Fibroblast of lung (primary cell): ENCODE results near the gene OSTN. TPM values are rescaled to one million over a fixed set of nuclear protein-coding genes. Genes with fewer than 3 reads are reported as not detected.

Source experiments
- DNase-seq, 2 donors: peaks; one replicate each; pipeline versions ENCODE4 v3.0.0 to v3.0.0-alpha.2; 2010; ENCODE audit warnings: low read depth in 2 of 2
- H2AFZ ChIP-seq: 2 replicates; pipeline ENCODE4 v1.5.1; 2012; ENCODE audit warnings: low read length, control low read depth, inconsistent platforms
- H3K27ac ChIP-seq: 2 replicates; pipeline ENCODE4 v1.5.1; 2011; ENCODE audit warnings: low read length, control low read depth; ENCODE audit not compliant: insufficient read depth
- H3K27me3 ChIP-seq: 2 replicates; pipeline ENCODE4 v1.5.1; 2011; ENCODE audit warnings: mild to moderate bottlenecking, low read length; ENCODE audit not compliant: control insufficient read depth, insufficient read depth
- H3K36me3 ChIP-seq: 2 replicates; pipeline ENCODE4 v1.5.1; 2011; ENCODE audit warnings: low read length; ENCODE audit not compliant: control insufficient read depth, insufficient read depth
- H3K4me1 ChIP-seq: 2 replicates; pipeline ENCODE4 v1.5.1; 2011; ENCODE audit warnings: low read length; ENCODE audit not compliant: control insufficient read depth, insufficient read depth; ENCODE audit errors: extremely low read depth
- H3K4me2 ChIP-seq: 2 replicates; pipeline ENCODE4 v1.5.1; 2011; ENCODE audit warnings: low read length, control low read depth; ENCODE audit not compliant: insufficient read depth; ENCODE audit errors: extremely low read depth
- H3K4me3 ChIP-seq, 4 experiments: fragments of 200-600 bp in 1 of 4; sonication (generic) in 1 of 4; replicated peaks in 1 of 4; 2 replicates each; pipeline ENCODE4 v1.5.1; 2011 to 2016; ENCODE audit warnings: low read length in 4 of 4, low read depth in 3 of 4, mild to moderate bottlenecking in 3 of 4, control low read depth in 2 of 4, inconsistent platforms in 1 of 4, mixed read lengths in 1 of 4; ENCODE audit not compliant: insufficient read depth in 1 of 4; ENCODE audit errors: control extremely low read depth in 1 of 4
- H3K79me2 ChIP-seq: 2 replicates; pipeline ENCODE4 v1.5.1; 2012; ENCODE audit warnings: mild to moderate bottlenecking, low read length, inconsistent platforms; ENCODE audit not compliant: control insufficient read depth, insufficient read depth
- H3K9ac ChIP-seq: 2 replicates; pipeline ENCODE4 v1.5.1; 2011; ENCODE audit warnings: mild to moderate bottlenecking, low read length, control low read depth; ENCODE audit not compliant: insufficient read depth
- H3K9me3 ChIP-seq: 2 replicates; pipeline ENCODE4 v1.5.1; 2012; ENCODE audit warnings: low read depth, low read length; ENCODE audit not compliant: control insufficient read depth, insufficient read depth
- H4K20me1 ChIP-seq: 2 replicates; pipeline ENCODE4 v1.5.1; 2011; ENCODE audit warnings: low read length; ENCODE audit not compliant: control insufficient read depth, insufficient read depth; ENCODE audit errors: extremely low read depth
- CTCF ChIP-seq, 2 donors: IDR thresholded peaks in 1 of 2; conservative IDR thresholded peaks in 1 of 2; 1 replicate in 1 of 2; 2 replicates in 1 of 2; pipeline ENCODE4 v1.5.1; 2011 to 2012; ENCODE audit warnings: low read length in 2 of 2, control low read depth in 1 of 2, inconsistent platforms in 1 of 2, low read depth in 1 of 2, mild to moderate bottlenecking in 1 of 2
- EZH2 ChIP-seq: IDR thresholded peaks from 2 replicates; pipeline ENCODE4 v1.5.1; 2012; ENCODE audit warnings: low read length, control low read depth, mild to moderate bottlenecking; ENCODE audit errors: missing control alignments
- polyA plus RNA-seq, 2 donors: library from polyadenylated mRNA; depleted of rRNA in 1 of 2; stranded (reverse) in 1 of 2; unstranded in 1 of 2; fragments of >200 nt; gene quantifications; 2 replicates each; pipeline ENCODE4 v1.2.1, GENCODE V29; 2011 to 2012; ENCODE audit warnings: missing spikeins in 1 of 2
- total RNA-seq: library from RNA; depleted of rRNA; stranded (reverse); fragments of >200 nt; gene quantifications from 2 replicates; pipeline ENCODE4 v1.2.1, GENCODE V29; 2014

Gene OSTN
- total and polyA plus RNA-seq, 2 donors (not counting 1 experiment from before 2014, with no cell fraction given): 0.34 to 31.9 TPM

GRCh38 chr3:191294291-191294690 lies 95.2 kb downstream of the OSTN start:
- Histone ChIP-seq H3K4me2 (no peak overlapping the region), H3K9ac (no peak overlapping the region), H3K9me3 (no peaks in the 10 kb centered on the region), H3K4me1 (no peaks in the 10 kb centered on the region), H4K20me1 (no peaks in the 10 kb centered on the region), H3K27me3 (no peaks in the 10 kb centered on the region), H3K4me3 (no peak overlapping the region), H3K27ac (no peak overlapping the region), H3K36me3 (no peaks in the 10 kb centered on the region), H3K79me2 (no peaks in the 10 kb centered on the region), H2AFZ (no peak overlapping the region)
- no peak for TF ChIP-seq EZH2
- no peak for TF ChIP-seq CTCF (conservative IDR thresholded peaks at IDR 0.05 in 1 of 2, IDR thresholded peaks at IDR 0.05 in 1 of 2; ENCODE audit: low read depth in 1 of 2, low read length in 2 of 2)
- no peak for DNase-seq

GRCh38 chr3:191296041-191296541 lies 97.0 kb downstream of the OSTN start:
- Histone ChIP-seq H3K36me3 (no peaks in the 10 kb centered on the region), H3K4me1 (no peaks in the 10 kb centered on the region), H3K79me2 (no peaks in the 10 kb centered on the region), H3K9ac (no peak overlapping the region), H3K27ac (no peak overlapping the region), H2AFZ (no peak overlapping the region), H3K4me2 (no peak overlapping the region), H3K9me3 (no peaks in the 10 kb centered on the region), H3K27me3 (no peaks in the 10 kb centered on the region), H4K20me1 (no peaks in the 10 kb centered on the region), H3K4me3 (no peak overlapping the region)
- TF ChIP-seq EZH2: no peak
- no peak for TF ChIP-seq CTCF (conservative IDR thresholded peaks at IDR 0.05 in 1 of 2, IDR thresholded peaks at IDR 0.05 in 1 of 2; ENCODE audit: low read depth in 1 of 2, low read length in 2 of 2)
- no peak for DNase-seq

DNA sequence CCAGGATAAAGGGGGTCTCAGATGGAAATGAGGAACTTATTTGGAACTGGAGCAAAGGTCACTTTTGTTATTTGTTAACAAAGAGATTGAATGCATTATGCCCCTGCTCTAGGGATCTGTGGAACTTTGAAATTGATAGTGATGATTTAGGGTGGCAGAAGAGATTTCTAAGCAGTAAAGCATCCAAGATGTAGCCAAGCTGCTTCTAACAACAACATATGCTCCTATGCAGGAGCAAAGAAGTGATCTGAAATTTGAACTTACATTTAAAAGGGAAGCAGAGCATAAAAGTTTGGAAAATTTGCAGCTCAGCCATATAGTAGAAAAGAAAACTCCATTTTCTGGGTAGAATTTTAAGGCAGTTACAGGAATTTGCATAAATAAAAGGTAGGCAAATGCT lies 99.8 kb downstream of the OSTN start:
- Histone ChIP-seq H2AFZ (no peak overlapping the region), H4K20me1 (no peaks in the 10 kb centered on the region), H3K9ac (no peak overlapping the region), H3K27me3 (no peaks in the 10 kb centered on the region), H3K4me3 (no peak overlapping the region), H3K36me3 (no peaks in the 10 kb centered on the region), H3K27ac (no peak overlapping the region), H3K9me3 (no peaks in the 10 kb centered on the region), H3K4me1 (no peaks in the 10 kb centered on the region), H3K79me2 (no peaks in the 10 kb centered on the region), H3K4me2 (no peak overlapping the region)
- DNase-seq: no peak
- TF ChIP-seq CTCF (conservative IDR thresholded peaks at IDR 0.05 in 1 of 2, IDR thresholded peaks at IDR 0.05 in 1 of 2; ENCODE audit: low read depth in 1 of 2, low read length in 2 of 2): no peak
- no peak for TF ChIP-seq EZH2
